HL-60/S4 treated with retinoic acid at 250 ng/mL for 4 days and 3 days (cell line): ENCODE data around the gene ATP6V1B1.

Experiments used
- in situ Hi-C: fragments of 300-500 bp; cut with MboI; formaldehyde crosslinking; loops from 2 replicates; pipeline ENCODE4 v1.7.0; 2022; ENCODE audit warnings: low sequenced_read_pairs

Gene ATP6V1B1

GRCh38 chr2:70964596-70965386, 29.1 kb downstream of the ATP6V1B1 start:
- in situ Hi-C loops: no loop called here

- in situ Hi-C loops: no loop called here
These were observed 29.8 kb downstream of the ATP6V1B1 start for GRCh38 chr2:70965506-70965905.

DNA sequence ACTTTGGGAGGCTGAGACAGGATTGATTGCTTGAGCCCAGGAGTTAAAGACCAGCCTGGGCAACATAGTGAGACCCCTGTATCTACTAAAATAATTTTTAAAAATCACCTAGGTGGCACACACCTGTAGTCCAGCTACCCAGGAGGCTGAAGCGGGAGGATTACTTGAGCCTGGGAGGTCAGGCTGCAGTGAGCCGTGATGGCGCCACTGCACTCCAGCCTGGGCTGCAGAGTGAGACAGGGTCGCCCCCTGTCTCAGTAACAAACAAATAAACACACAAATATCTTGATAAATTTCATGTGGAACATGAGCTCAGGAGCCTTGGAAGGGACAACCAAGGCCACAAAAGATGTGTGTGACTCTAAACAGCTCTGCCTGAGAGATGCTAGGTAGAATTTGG, 31.0 kb downstream of the ATP6V1B1 start:
- in situ Hi-C loops: no loop called here

DNA sequence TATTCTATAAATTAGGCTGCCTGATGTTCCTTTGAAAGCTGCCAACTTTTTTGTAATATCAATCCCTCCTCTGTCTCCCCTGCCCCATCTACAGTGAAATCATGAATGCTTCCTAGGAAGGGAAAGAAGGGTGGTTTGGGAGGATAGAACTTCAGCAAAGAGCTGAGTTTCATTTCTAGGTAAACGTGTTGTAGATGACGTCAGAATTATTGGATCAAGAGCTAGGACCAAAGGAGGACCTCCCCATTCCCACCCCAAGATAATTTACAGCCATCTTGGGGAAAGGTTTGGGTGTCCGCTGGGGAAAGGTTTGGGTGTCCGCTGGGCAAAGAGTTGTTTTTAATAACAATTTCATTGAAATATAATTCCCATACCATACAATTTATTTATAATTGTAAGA, 31.5 kb downstream of the ATP6V1B1 start:
- in situ Hi-C loops: no loop called here

DNA sequence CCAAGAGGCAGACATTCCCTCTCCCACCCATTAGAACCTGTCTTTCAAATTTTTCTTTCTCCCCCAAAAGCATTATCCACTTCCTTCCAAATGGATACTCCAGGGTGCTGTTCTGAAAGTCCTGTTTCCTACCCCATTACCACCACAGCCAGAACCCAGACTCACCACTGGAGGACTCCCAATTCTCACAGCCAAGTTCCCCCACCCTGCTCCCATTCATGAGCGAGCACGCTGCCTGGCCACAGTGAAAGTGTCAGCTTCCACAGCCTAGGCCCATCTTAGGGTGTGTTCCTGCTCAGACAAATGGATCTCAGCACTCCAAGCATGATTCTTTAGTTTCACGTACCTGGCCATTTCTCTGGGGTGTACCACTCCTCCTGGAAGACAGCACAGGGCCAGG, 38.9 kb downstream of the ATP6V1B1 start:
- in situ Hi-C loops: no loop called here

- in situ Hi-C loops: no loop called here
These were observed 39.5 kb downstream of the ATP6V1B1 start for GRCh38 chr2:70975237-70975636.

DNA sequence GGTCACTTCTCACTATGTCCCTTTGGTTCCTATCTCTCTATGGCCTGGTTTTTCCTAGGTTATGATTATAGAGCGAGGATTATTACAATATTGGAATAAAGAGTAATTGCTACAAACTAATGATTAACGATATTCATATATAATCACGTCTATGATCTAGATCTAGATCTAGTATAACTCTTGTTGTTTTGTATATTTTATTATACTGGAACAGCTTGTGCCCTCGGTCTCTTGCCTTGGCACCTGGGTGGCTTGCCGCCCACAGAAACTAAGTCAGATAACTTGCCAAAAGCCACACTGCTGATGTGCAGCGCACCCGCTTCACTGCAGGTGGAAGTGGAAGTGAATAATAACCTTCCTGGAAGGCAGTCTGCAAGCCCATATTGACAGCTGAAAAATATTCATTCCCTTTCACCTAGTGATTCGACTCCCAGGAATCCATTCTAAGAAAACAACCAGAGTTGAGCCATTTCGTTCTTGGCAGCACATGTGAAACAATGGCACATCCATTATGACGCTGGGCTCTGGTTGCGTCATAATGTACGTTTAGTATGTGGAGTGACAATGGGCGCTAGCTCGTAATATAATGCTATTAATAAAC, 42.0 kb downstream of the ATP6V1B1 start:
- in situ Hi-C loops: no loop called here

GRCh38 chr2:70978341-70979179, 42.9 kb downstream of the ATP6V1B1 start, which contains the start of gene ANKRD53:
TSS of gene ANKRD53 (plus strand) at chr2:70978630. CDS start at chr2:70978646, 16 bp downstream.
- in situ Hi-C loops: no loop called here

GRCh38 chr2:70979180-70979488, 43.4 kb downstream of the ATP6V1B1 start:
- in situ Hi-C loops: no loop called here

DNA sequence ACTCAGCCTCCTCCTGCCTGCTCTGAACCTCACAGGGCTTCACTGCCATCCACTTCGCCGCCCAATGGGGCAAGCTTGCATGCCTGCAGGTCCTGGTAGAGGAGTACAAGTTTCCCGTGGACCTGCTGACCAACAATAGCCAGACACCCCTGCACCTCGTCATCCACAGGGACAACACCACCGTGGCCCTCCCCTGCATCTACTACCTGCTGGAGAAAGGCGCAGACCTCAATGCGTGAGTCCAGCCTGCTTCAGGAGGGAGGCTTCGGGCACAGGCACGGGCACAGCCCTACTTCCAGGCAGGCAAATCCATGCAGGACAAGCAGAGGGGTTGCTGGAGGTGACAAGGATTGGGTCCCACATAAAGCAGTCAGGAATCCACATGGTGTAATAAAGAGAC, 43.9 kb downstream of the ATP6V1B1 start:
- in situ Hi-C loops: no loop called here

GRCh38 chr2:70981421-70981820, 45.7 kb downstream of the ATP6V1B1 start:
- in situ Hi-C loops: no loop called here

GRCh38 chr2:70981866-70982810, 46.4 kb downstream of the ATP6V1B1 start:
- in situ Hi-C loops: no loop called here

- in situ Hi-C loops: no loop called here
These were observed 47.3 kb downstream of the ATP6V1B1 start for GRCh38 chr2:70982971-70983370.

- in situ Hi-C loops: no loop called here
These were observed 48.0 kb downstream of the ATP6V1B1 start for GRCh38 chr2:70983506-70984227.

- in situ Hi-C loops: no loop called here
These were observed 48.5 kb downstream of the ATP6V1B1 start for GRCh38 chr2:70984228-70984575.

GRCh38 chr2:70984576-70985282, 49.0 kb downstream of the ATP6V1B1 start:
- in situ Hi-C loops: no loop called here

GRCh38 chr2:70985283-70985688, 49.6 kb downstream of the ATP6V1B1 start:
- in situ Hi-C loops: no loop called here

GRCh38 chr2:70985956-70986355, 50.3 kb downstream of the ATP6V1B1 start:
- in situ Hi-C loops: no loop called here

DNA sequence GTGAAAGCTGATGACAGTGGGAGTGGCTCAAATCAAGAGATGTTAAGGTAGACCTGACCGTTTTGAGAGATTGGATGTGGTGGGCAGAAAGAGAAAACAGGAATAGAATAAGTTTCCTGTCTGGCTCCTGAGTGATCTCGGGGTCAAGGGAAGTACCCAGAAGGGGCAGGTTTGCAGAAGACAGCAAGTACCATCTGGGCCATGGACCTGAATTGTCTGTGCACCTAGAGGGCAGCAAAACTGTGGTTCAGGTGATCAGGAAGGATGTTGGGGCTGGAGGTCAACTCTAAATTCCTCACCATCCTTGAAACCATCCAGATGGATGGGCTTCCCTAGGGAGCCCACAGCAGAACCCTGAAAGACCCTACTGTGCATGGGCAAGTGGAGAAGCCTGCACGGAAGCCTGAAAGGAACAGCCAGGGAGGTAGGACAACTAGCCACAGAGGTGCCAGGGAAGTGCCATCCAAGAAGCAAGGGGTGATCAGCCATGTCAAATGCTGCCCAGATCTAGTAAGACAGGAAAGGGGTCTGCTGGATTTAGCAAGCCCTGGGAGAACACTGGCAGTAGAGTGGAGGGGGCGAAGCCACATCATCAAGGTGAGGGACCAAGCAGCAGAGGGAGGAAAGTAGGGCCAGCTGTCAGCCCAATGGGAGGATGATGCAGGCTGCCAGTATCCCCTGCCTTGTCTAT, 50.9 kb downstream of the ATP6V1B1 start:
- in situ Hi-C loops: no loop called here
